H9 (cell line): ENCODE measurements around the gene SUV39H2. TPM values are rescaled to one million over a fixed set of nuclear protein-coding genes. Genes with fewer than 3 reads are reported as not detected.

Experiments used
- DNase-seq: peaks from one replicate; pipeline ENCODE4 v3.0.0-alpha.2; 2017
- H2AFZ ChIP-seq: one replicate; pipeline ENCODE4 v1.6.1; 2013; ENCODE audit warnings: mild to moderate bottlenecking, low read length, control low read depth, moderate library complexity
- H2AK5ac ChIP-seq: 2 replicates; pipeline ENCODE4 v1.6.1; 2013; ENCODE audit warnings: low read length, control low read depth, mixed read lengths; ENCODE audit not compliant: insufficient read length
- H2BK120ac ChIP-seq: one replicate; pipeline ENCODE4 v1.6.1; 2013; ENCODE audit warnings: low read depth, mild to moderate bottlenecking, low read length, control low read depth, inconsistent platforms; ENCODE audit not compliant: poor library complexity, severe bottlenecking
- H2BK12ac ChIP-seq: 2 replicates; pipeline ENCODE4 v1.6.1; 2013; ENCODE audit warnings: low read length, control low read depth, mixed read lengths, low read depth; ENCODE audit not compliant: insufficient read length
- H2BK15ac ChIP-seq: 2 replicates; pipeline ENCODE4 v1.6.1; 2013; ENCODE audit warnings: low read depth, low read length, control low read depth
- H2BK20ac ChIP-seq: one replicate; pipeline ENCODE4 v1.6.1; 2013; ENCODE audit warnings: low read depth, mild to moderate bottlenecking, low read length, control low read depth, inconsistent platforms; ENCODE audit not compliant: poor library complexity, severe bottlenecking
- H2BK5ac ChIP-seq: 2 replicates; pipeline ENCODE4 v1.6.1; 2013; ENCODE audit warnings: low read length, control low read depth, mixed read lengths; ENCODE audit not compliant: insufficient read length
- H3K14ac ChIP-seq: 2 replicates; pipeline ENCODE4 v1.6.1; 2013; ENCODE audit warnings: low read length, control low read depth; ENCODE audit not compliant: insufficient read depth
- H3K18ac ChIP-seq: 2 replicates; pipeline ENCODE4 v1.6.1; 2013; ENCODE audit warnings: low read depth, mild to moderate bottlenecking, mixed read lengths, low read length, control low read depth; ENCODE audit not compliant: insufficient read length
- H3K23ac ChIP-seq: 2 replicates; pipeline ENCODE4 v1.6.1; 2013; ENCODE audit warnings: low read length, control low read depth, mixed read lengths, low read depth; ENCODE audit not compliant: insufficient read length
- H3K23me2 ChIP-seq: 2 replicates; pipeline ENCODE4 v1.6.1; 2013; ENCODE audit warnings: low read depth, mild to moderate bottlenecking, mixed read lengths, low read length, control low read depth; ENCODE audit not compliant: insufficient read length, poor library complexity, severe bottlenecking
- H3K27ac ChIP-seq: 2 replicates; pipeline ENCODE4 v1.5.1; 2013; ENCODE audit warnings: low read length, control low read depth, mixed read lengths, low read depth; ENCODE audit not compliant: insufficient read length
- H3K27me3 ChIP-seq: 2 replicates; pipeline ENCODE4 v1.6.1; 2013; ENCODE audit warnings: low read length, control low read depth, inconsistent platforms; ENCODE audit not compliant: insufficient read depth
- H3K4ac ChIP-seq: 2 replicates; pipeline ENCODE4 v1.6.1; 2013; ENCODE audit warnings: low read depth, mild to moderate bottlenecking, control low read depth, inconsistent platforms, low read length, moderate library complexity
- H3K4me1 ChIP-seq: 2 replicates; pipeline ENCODE4 v1.6.1; 2013; ENCODE audit warnings: low read length, control low read depth, inconsistent platforms; ENCODE audit not compliant: insufficient read depth
- H3K4me2 ChIP-seq: 2 replicates; pipeline ENCODE4 v1.6.1; 2013; ENCODE audit warnings: low read length, control low read depth, mixed read lengths; ENCODE audit not compliant: insufficient read length, insufficient read depth
- H3K56ac ChIP-seq: 2 replicates; pipeline ENCODE4 v1.6.1; 2013; ENCODE audit warnings: low read depth, mild to moderate bottlenecking, mixed read lengths, low read length, control low read depth; ENCODE audit not compliant: insufficient read length
- H3K79me1 ChIP-seq: 2 replicates; pipeline ENCODE4 v1.6.1; 2013; ENCODE audit warnings: low read depth, mild to moderate bottlenecking, moderate library complexity, low read length, control low read depth, inconsistent platforms; ENCODE audit not compliant: insufficient read depth, poor library complexity, severe bottlenecking
- H3K79me2 ChIP-seq: 2 replicates; pipeline ENCODE4 v1.6.1; 2013; ENCODE audit warnings: low read length, control low read depth, inconsistent platforms; ENCODE audit not compliant: insufficient read depth
- H3K9ac ChIP-seq: 2 replicates; pipeline ENCODE4 v1.6.1; 2013; ENCODE audit warnings: low read length, control low read depth, mixed read lengths; ENCODE audit not compliant: insufficient read length; ENCODE audit errors: extremely low read depth
- H3K9me3 ChIP-seq: one replicate; pipeline ENCODE4 v1.6.1; 2013; ENCODE audit warnings: low read depth, low read length, inconsistent platforms; ENCODE audit not compliant: control insufficient read depth
- H3T11ph ChIP-seq: one replicate; pipeline ENCODE4 v1.6.1; 2013; ENCODE audit warnings: mild to moderate bottlenecking, low read length, control low read depth, inconsistent platforms
- H4K20me1 ChIP-seq: one replicate; pipeline ENCODE4 v1.6.1; 2013; ENCODE audit not compliant: control insufficient read depth, insufficient read length, insufficient read depth
- H4K5ac ChIP-seq: 2 replicates; pipeline ENCODE4 v1.6.1; 2013; ENCODE audit warnings: low read depth, mild to moderate bottlenecking, mixed read lengths, low read length, control low read depth; ENCODE audit not compliant: insufficient read length
- H4K8ac ChIP-seq: replicated peaks from 2 replicates; pipeline ENCODE4 v1.6.1; 2013; ENCODE audit warnings: low read length, control low read depth, mixed read lengths, low read depth; ENCODE audit not compliant: insufficient read length
- H4K91ac ChIP-seq: 2 replicates; pipeline ENCODE4 v1.6.1; 2013; ENCODE audit warnings: low read depth, mild to moderate bottlenecking, moderate library complexity, mixed read lengths, low read length, control low read depth; ENCODE audit not compliant: insufficient read length
- H3K27ac Mint-ChIP-seq, 3 experiments: 2 replicates in 2 of 3; 3 replicates in 1 of 3; pipeline ENCODE4 v1.8.0; 2020 to 2021; ENCODE audit warnings: mixed read lengths in 3 of 3, mild to moderate bottlenecking in 1 of 3, moderate library complexity in 1 of 3
- H3K27me3 Mint-ChIP-seq: 2 replicates; pipeline ENCODE4 v1.8.0; 2021; ENCODE audit warnings: low read depth, mild to moderate bottlenecking, moderate library complexity, mixed read lengths
- H3K36me3 Mint-ChIP-seq, 3 experiments: 2 replicates in 2 of 3; 3 replicates in 1 of 3; pipeline ENCODE4 v1.8.0; 2020 to 2021; ENCODE audit warnings: low read depth in 3 of 3, mixed read lengths in 3 of 3; ENCODE audit not compliant: insufficient read depth in 1 of 3
- H3K4me1 Mint-ChIP-seq, 2 experiments: 2 replicates each; pipeline ENCODE4 v1.8.0; 2020; ENCODE audit warnings: mixed read lengths in 2 of 2
- H3K4me3 Mint-ChIP-seq, 2 experiments: 2 replicates in 1 of 2; 3 replicates in 1 of 2; pipeline ENCODE4 v1.8.0; 2020 to 2021; ENCODE audit warnings: mild to moderate bottlenecking in 2 of 2, mixed read lengths in 2 of 2, moderate library complexity in 1 of 2
- H3K9me3 Mint-ChIP-seq, 2 experiments: 2 replicates in 1 of 2; 3 replicates in 1 of 2; pipeline ENCODE4 v1.8.0; 2020; ENCODE audit warnings: mild to moderate bottlenecking in 2 of 2, mixed read lengths in 2 of 2, moderate library complexity in 1 of 2
- WGBS: extraction: QIAGEN DNeasy Blood & Tissue Kit; methylation state at CpG from one replicate; pipeline ENCODE4 v1.1.7; 2013; ENCODE audit warnings: missing lambda C conversion rate, low lambda C conversion rate, mixed read lengths; ENCODE audit not compliant: insufficient read length; ENCODE audit errors: extremely low coverage; 5-methylcytosine and 5-hydroxymethylcytosine counted together
- total RNA-seq: library from RNA; stranded (reverse); gene quantifications from 2 replicates; pipeline ENCODE4 v1.2.1, GENCODE V29; 2021
- TF ChIP-seq, protein P1 (sequence below): fragments of 200-600 bp; sonication (generic); conservative IDR thresholded peaks from 3 replicates; pipeline ENCODE4 v1.8.0; 2021; ENCODE audit warnings: antibody characterized with exemption, mild to moderate bottlenecking

SUV39H2 gene
- total RNA-seq, 1 experiment from 2014 or later: 59.7 TPM

DNA sequence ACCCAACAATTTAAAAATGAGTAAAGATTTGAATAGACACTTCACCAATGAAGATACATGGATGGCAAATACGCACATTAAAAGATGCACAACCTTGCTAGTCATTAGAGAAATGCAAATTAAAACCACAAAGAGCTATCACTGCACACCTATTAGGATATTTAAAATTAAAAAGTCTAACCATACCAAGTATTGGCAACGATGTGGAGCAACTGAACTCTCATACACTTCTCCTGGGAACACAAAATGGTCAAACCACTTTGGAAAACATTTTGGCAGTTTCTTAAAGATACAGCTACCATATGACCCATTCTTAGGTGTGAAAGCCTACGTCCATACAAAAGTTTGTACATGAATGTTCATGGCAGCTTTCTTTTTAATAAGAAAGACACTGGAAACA lies 39.2 kb downstream of the SUV39H2 start:
- no peak overlapping the region for H3T11ph ChIP-seq
- H2BK12ac ChIP-seq: no peak overlapping the region
- H4K20me1 ChIP-seq: no peaks in the 10 kb centered on the region
- no peak overlapping the region for H3K14ac ChIP-seq
- no peaks in the 10 kb centered on the region for H3K4me1 Mint-ChIP-seq
- DNase-seq: no peak
- H3K4me1 ChIP-seq: no peaks in the 10 kb centered on the region
- H4K8ac ChIP-seq: no peak overlapping the region
- H3K23me2 ChIP-seq: no peaks in the 10 kb centered on the region
- H3K27me3 ChIP-seq: no peaks in the 10 kb centered on the region
- H3K23ac ChIP-seq: no peak overlapping the region
- no peak overlapping the region for H2AFZ ChIP-seq
- H4K91ac ChIP-seq: no peak overlapping the region
- H3K79me1 ChIP-seq: no peaks in the 10 kb centered on the region
- no peak overlapping the region for H2BK120ac ChIP-seq
- peaks cover 42 to 45% of the 10 kb centered on the region in 2 experiments for H3K9me3 Mint-ChIP-seq
- peaks cover 79 to 95% (median 92%) of the 10 kb centered on the region in 3 experiments for H3K36me3 Mint-ChIP-seq
- no CpG with 5 or more reads among the region's 3 CpGs for WGBS
- H3K9ac ChIP-seq: no peak overlapping the region
- no peak overlapping the region for H3K4ac ChIP-seq
- H3K18ac ChIP-seq: no peak overlapping the region
- no peak overlapping the region for H2BK5ac ChIP-seq
- H4K5ac ChIP-seq: no peak overlapping the region
- no peak overlapping the region for H2BK15ac ChIP-seq
- H3K56ac ChIP-seq: no peak overlapping the region
- no peak overlapping the region for H3K4me2 ChIP-seq
- H3K27ac ChIP-seq: no peak overlapping the region
- no peak overlapping the region for H2BK20ac ChIP-seq
- peaks cover 12% of the 10 kb centered on the region for H3K9me3 ChIP-seq
- no peaks in the 10 kb centered on the region for H3K79me2 ChIP-seq
- no peaks in the 10 kb centered on the region for H3K27me3 Mint-ChIP-seq
- no peak overlapping the region for H3K4me3 Mint-ChIP-seq
- TF ChIP-seq, protein P1, sequence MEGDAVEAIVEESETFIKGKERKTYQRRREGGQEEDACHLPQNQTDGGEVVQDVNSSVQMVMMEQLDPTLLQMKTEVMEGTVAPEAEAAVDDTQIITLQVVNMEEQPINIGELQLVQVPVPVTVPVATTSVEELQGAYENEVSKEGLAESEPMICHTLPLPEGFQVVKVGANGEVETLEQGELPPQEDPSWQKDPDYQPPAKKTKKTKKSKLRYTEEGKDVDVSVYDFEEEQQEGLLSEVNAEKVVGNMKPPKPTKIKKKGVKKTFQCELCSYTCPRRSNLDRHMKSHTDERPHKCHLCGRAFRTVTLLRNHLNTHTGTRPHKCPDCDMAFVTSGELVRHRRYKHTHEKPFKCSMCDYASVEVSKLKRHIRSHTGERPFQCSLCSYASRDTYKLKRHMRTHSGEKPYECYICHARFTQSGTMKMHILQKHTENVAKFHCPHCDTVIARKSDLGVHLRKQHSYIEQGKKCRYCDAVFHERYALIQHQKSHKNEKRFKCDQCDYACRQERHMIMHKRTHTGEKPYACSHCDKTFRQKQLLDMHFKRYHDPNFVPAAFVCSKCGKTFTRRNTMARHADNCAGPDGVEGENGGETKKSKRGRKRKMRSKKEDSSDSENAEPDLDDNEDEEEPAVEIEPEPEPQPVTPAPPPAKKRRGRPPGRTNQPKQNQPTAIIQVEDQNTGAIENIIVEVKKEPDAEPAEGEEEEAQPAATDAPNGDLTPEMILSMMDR: no peak
- no peak overlapping the region for H3K27ac Mint-ChIP-seq
- H2AK5ac ChIP-seq: no peak overlapping the region
